ENCODE data around the gene SPINK8.

DNA sequence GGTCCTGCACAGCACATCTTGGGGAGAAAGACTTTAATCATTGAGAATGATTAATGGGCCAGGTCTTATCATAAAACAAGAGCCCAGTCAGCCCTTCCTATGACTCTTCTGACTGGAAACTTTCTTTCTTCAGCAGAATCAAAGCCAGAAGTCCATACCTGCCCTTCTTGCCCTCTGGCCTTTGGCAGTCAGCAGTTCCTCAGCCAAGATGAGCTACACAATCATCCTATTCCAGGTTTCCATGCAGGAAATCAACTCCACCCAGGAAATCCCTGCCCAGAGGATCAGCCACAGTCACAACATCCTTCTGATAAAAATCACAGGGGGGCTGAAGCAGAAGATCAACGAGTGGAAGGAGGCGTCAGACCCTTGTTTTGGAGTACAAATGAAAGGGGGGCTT lies 65.7 kb downstream of the SPINK8 start:
- no peak for TF ChIP-seq POLR2A (IDR thresholded peaks at IDR 0.05)
- TF ChIP-seq, protein P1, sequence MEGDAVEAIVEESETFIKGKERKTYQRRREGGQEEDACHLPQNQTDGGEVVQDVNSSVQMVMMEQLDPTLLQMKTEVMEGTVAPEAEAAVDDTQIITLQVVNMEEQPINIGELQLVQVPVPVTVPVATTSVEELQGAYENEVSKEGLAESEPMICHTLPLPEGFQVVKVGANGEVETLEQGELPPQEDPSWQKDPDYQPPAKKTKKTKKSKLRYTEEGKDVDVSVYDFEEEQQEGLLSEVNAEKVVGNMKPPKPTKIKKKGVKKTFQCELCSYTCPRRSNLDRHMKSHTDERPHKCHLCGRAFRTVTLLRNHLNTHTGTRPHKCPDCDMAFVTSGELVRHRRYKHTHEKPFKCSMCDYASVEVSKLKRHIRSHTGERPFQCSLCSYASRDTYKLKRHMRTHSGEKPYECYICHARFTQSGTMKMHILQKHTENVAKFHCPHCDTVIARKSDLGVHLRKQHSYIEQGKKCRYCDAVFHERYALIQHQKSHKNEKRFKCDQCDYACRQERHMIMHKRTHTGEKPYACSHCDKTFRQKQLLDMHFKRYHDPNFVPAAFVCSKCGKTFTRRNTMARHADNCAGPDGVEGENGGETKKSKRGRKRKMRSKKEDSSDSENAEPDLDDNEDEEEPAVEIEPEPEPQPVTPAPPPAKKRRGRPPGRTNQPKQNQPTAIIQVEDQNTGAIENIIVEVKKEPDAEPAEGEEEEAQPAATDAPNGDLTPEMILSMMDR (IDR thresholded peaks at IDR 0.05), result no peak
